Left cardiac atrium (tissue), 4 donors: Measurements from ENCODE around the gene EIF1AD. TPM values are rescaled to one million over a fixed set of nuclear protein-coding genes. Genes with fewer than 3 reads are reported as not detected.
A peak's percentile ranks its signal among the peaks of the same experiment; 100 is the strongest.
"Not testable (repeated sequence)": the region's sequence is repeated elsewhere in the genome, so short reads cannot be mapped to it uniquely, and the experiment has no call there.

ENCODE experiments used
- ATAC-seq, 2 donors: fragments of 200-7000 bp; cut with Tn5 transposase; one replicate each; pipeline ENCODE4 v1.9.1; 2020; ENCODE audit warnings: mild to moderate bottlenecking in 2 of 2, moderate library complexity in 2 of 2
- DNase-seq: peaks from one replicate; pipeline ENCODE4 v3.0.0-alpha.2; 2020
- intact Hi-C, 2 donors: fragments of 100-400 bp; cut with DNase I; formaldehyde crosslinking; loops; one replicate each; pipeline versions ENCODE4 v1.14.1 to v1.15.1; 2022 to 2023
- total RNA-seq, 2 donors: library from RNA; stranded (reverse); fragmentation: NEBNext Ultra II Directional; extraction: Animal tissue kit (Norgen Biotek cat#: 25700); gene quantifications; one replicate each; pipeline ENCODE4 v1.2.1, GENCODE V29; 2021
- donor health status: DM: no; HTN: yes; CAD: no.
- donor health status: DM: no; HTN: yes; CAD: no; lungs with severe emphysema.
- donor health status: DM: yes; HTN: yes; CAD: no.
- donor health status: Dilated cardiomyopathy.

EIF1AD gene
- total RNA-seq, 2 donors from 2014 or later, result 20.7 to 25.1 TPM

- DNase-seq, result no peak
- intact Hi-C loops, result no loop called here
Measured at GRCh38 chr11:66026017-66026529, 24.1 kb upstream of the EIF1AD start, which contains the start of gene CATSPER1. Gene CATSPER1 (minus strand): TSS chr11:66026479. CDS start chr11:66026379, 100 bp downstream.

GRCh38 chr11:66023186-66023440 lies 21.2 kb upstream of the EIF1AD start:
- intact Hi-C loops, ATAC-seq, DNase-seq: not testable (repeated sequence)

More at GRCh38 chr11:66026017-66026529, 24.1 kb upstream of the EIF1AD start, which contains the start of gene CATSPER1:
- no peak for ATAC-seq

GRCh38 chr11:66022401-66023185 lies 20.6 kb upstream of the EIF1AD start:
- peak; percentile 76 for DNase-seq
- peak; percentile 83 to 85 for ATAC-seq
- intact Hi-C loops, result no loop called here

DNA sequence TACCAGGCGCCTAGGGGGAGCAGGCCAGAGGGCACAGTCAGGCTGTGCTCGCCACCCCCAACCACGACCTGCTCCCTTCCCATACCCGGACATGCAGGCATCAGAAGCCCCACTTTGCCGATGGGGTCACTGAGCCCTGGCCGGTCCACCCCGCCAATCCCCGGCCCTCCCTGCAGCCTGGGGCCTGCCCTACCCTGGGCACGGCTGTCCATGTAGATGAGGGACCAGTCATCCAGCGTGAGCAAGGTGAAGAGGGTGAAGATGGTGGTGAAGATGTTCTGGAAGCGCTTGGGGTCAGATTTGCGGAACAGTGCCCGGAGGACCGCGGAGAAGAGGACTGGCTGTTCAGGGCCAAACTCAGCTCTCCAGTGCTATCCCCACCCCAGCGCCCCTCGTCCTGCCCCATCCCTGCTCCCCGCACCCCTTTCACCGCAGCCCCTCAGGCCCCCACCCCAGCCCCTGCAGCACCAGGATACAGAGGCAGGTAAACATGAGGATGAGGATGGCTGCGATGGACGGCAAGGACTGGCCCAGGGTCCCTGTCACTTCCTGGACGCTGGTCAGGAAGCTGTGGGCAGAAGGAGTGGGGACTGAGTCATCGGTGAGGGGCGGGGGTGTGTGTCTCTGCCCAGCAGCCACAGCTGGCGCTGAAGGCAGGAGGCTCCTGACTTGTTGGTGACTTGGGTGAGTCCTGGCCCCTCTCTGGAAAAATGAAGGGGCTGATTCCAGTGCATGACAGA lies 18.8 kb upstream of the EIF1AD start:
- ATAC-seq (peak in 1 of 2 donors; percentile 62), DNase-seq (no peak)
- intact Hi-C loops, result no loop called here

GRCh38 chr11:66020212-66020611 lies 18.3 kb upstream of the EIF1AD start:
- no peak for ATAC-seq
- no peak for DNase-seq
- intact Hi-C loops, result no loop called here

DNA sequence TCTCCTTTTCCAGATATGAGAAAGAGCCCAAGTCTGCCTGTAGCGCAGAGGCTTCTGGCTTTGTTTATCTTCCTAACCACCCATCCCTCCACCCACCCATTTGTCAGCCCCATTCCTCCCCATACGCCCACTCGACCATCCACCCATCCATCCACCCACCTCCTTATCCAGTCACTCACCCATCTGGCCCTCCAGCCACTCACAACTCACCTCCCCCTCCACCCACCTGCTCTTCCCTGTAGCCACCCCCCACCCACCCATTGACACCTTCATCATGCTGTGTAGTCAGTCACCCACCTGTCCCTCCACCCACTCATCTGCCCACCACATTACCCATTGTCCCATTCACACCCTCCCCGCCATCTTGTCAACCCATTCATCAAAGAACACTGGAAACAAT lies 15.4 kb upstream of the EIF1AD start:
- DNase-seq, result no peak
- intact Hi-C loops, result no loop called here

GRCh38 chr11:66016793-66017177 lies 14.8 kb upstream of the EIF1AD start:
- ATAC-seq (no peak), DNase-seq (no peak)
- intact Hi-C loops, result no loop called here

More for the DNA sequence above, 15.4 kb upstream of the EIF1AD start:
- ATAC-seq, result no peak

- intact Hi-C loops, result no loop called here
- ATAC-seq (peak in 1 of 2 donors; percentile 30), DNase-seq (no peak)
Measured at GRCh38 chr11:66015936-66016792, 14.2 kb upstream of the EIF1AD start.

GRCh38 chr11:66015454-66015881 lies 13.5 kb upstream of the EIF1AD start:
- DNase-seq, result peak; percentile 39
- intact Hi-C loops, result no loop called here
- ATAC-seq, result peak; percentile 75 to 87

GRCh38 chr11:66014804-66015453 lies 13.0 kb upstream of the EIF1AD start:
- ATAC-seq (peak in 1 of 2 donors; percentile 16), DNase-seq (no peak)
- intact Hi-C loops, result no loop called here

DNA sequence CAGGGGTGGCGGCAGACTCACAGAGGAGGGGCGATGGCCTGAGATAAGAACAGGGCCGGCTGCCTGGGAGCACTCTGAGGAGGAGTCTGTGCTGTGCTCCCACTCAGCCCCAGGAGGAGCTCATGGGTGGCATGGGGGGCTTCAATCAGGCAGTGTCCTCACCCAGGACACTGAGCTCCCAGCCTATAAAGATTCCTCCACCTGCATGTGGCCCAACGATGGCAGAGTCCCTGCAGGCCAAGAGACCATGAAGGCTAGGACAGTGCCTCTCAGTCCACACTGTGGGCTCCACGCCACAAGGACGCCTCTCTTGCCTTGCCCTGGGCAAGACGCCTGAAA lies 11.8 kb upstream of the EIF1AD start:
- no peak for DNase-seq
- no peak for ATAC-seq
- intact Hi-C loops, result no loop called here

- ATAC-seq (no peak), DNase-seq (no peak)
- intact Hi-C loops, result no loop called here
Measured at GRCh38 chr11:66012946-66013761, 11.2 kb upstream of the EIF1AD start.

GRCh38 chr11:66012371-66012945 lies 10.5 kb upstream of the EIF1AD start:
- ATAC-seq, result no peak
- intact Hi-C loops, result no loop called here
- no peak for DNase-seq

GRCh38 chr11:66011785-66012303 lies 9.9 kb upstream of the EIF1AD start, which contains the start of gene CST6:
Gene CST6 (plus strand): TSS chr11:66012008. CDS start chr11:66012045, 37 bp downstream.
- ATAC-seq, result no peak
- intact Hi-C loops, result no loop called here

DNA sequence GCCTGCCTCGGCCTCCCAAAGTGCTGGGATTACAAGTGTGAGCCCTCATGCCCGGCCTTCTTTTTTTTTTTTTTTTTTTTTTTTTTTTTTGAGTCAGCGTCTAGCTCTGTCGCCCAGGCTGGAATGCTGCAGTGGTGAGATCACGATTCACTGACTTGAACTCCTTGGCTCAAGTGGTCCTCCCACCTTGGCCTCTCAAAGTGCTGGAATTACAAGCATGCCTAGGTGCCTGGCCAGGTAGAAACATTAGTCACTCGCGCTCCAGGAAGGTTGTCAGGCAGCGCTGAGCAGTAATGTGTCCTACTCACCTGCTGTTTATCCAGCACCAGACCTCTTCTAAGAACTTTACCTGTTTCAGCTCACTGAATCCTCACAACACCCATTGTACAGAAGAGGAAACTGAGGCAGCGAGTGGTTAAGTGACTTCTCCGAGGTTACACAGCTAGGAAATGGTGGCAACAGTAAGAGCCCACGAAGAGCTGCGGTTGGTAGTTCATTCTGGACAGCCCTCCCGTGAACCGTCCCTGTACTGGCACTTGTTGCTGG lies 9.4 kb upstream of the EIF1AD start:
- intact Hi-C loops, result no loop called here
- DNase-seq, result no peak
- peak in 1 of 2 donors; percentile 34 for ATAC-seq

More at GRCh38 chr11:66011785-66012303, 9.9 kb upstream of the EIF1AD start, which contains the start of gene CST6:
- DNase-seq, result no peak

GRCh38 chr11:66010036-66010435 lies 8.1 kb upstream of the EIF1AD start:
- intact Hi-C loops, DNase-seq, ATAC-seq: not testable (repeated sequence)

GRCh38 chr11:66008468-66009101 lies 6.6 kb upstream of the EIF1AD start:
- intact Hi-C loops, result no loop called here
- no peak for ATAC-seq
- no peak for DNase-seq
